Tibial nerve (tissue), 3 donors: Measurements from ENCODE around the gene CTSL.

Experiments used
- CTCF ChIP-seq, 5 experiments: fragments of 200-600 bp in 3 of 5; fragments of 450-650 bp in 2 of 5; sonication (generic) in 3 of 5; IDR thresholded peaks; one replicate each; pipeline ENCODE4 v1.5.1; 2016 to 2019; ENCODE audit warnings: antibody characterized with exemption in 5 of 5, mild to moderate bottlenecking in 3 of 5, moderate library complexity in 2 of 5
- POLR2A ChIP-seq, 2 donors: fragments of 450-650 bp; IDR thresholded peaks; one replicate each; pipeline ENCODE4 v1.6.1; 2017; ENCODE audit warnings: antibody characterized with exemption in 2 of 2, mild to moderate bottlenecking in 2 of 2, moderate library complexity in 2 of 2

GRCh38 chr9:87702921-87703320, 23.0 kb upstream of the CTSL start:
- TF ChIP-seq CTCF (IDR thresholded peaks at IDR 0.05): no peak
- TF ChIP-seq POLR2A (IDR thresholded peaks at IDR 0.05): no peak
